Astrocyte of the spinal cord (primary cell): ENCODE data around the gene TMEM255B.
A peak's percentile ranks its signal among the peaks of the same experiment; 100 is the strongest.

Source experiments
- DNase-seq: peaks from one replicate; pipeline ENCODE4 v3.0.0; 2011; ENCODE audit warnings: low read depth, low spot score
- H3K4me3 ChIP-seq: 2 replicates; pipeline ENCODE4 v1.5.1; 2011; ENCODE audit warnings: low read depth, mild to moderate bottlenecking, low read length, moderate library complexity
- in situ Hi-C: cut with HindIII; loops from 2 replicates; pipeline ENCODE4 v1.10.0; 2017; ENCODE audit warnings: low sequenced_read_pairs
- TF ChIP-seq, protein P1 (sequence below): IDR thresholded peaks from 2 replicates; pipeline ENCODE4 v1.5.1; 2012; ENCODE audit warnings: low read depth, mild to moderate bottlenecking, low read length, inconsistent platforms

Gene TMEM255B

DNA sequence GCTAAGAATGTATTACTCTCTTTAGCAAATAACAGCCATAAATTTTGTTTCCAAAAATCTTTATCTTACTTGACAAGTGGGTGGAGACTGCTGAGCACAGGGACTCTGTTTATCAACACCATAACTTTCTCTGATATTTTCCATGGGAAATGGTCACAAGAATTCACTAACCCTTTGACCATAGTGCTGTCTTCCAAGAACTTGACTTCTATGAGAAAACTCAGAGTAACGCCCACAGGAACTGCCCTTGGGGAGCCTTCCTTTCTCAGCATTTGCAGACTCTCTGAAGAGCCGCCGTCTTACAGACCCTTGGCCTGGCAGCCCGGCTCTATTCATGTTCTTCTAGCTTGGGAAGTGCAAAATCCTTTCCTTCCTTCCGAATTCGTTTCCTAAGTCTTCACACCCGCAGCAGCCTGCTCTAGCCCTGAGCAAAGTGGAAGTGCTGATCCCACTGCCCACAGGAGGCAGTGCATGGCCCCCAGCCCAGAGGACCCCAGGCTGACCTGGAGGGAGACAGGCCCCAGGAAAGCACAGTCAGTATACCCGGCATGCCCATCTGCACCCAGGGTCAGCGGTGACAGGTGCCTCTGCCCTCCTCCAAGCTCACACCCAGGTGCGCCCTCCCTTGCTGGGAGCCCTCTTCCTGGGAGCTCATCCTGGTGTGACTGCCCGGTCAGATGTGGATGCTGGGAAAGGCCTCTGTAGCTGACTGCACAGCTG lies 94.7 kb downstream of the TMEM255B start:
- DNase-seq: peak; percentile 52
- in situ Hi-C loops: no loop called here
- no peak overlapping the region for H3K4me3 ChIP-seq
- TF ChIP-seq, protein P1, sequence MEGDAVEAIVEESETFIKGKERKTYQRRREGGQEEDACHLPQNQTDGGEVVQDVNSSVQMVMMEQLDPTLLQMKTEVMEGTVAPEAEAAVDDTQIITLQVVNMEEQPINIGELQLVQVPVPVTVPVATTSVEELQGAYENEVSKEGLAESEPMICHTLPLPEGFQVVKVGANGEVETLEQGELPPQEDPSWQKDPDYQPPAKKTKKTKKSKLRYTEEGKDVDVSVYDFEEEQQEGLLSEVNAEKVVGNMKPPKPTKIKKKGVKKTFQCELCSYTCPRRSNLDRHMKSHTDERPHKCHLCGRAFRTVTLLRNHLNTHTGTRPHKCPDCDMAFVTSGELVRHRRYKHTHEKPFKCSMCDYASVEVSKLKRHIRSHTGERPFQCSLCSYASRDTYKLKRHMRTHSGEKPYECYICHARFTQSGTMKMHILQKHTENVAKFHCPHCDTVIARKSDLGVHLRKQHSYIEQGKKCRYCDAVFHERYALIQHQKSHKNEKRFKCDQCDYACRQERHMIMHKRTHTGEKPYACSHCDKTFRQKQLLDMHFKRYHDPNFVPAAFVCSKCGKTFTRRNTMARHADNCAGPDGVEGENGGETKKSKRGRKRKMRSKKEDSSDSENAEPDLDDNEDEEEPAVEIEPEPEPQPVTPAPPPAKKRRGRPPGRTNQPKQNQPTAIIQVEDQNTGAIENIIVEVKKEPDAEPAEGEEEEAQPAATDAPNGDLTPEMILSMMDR: no peak

DNA sequence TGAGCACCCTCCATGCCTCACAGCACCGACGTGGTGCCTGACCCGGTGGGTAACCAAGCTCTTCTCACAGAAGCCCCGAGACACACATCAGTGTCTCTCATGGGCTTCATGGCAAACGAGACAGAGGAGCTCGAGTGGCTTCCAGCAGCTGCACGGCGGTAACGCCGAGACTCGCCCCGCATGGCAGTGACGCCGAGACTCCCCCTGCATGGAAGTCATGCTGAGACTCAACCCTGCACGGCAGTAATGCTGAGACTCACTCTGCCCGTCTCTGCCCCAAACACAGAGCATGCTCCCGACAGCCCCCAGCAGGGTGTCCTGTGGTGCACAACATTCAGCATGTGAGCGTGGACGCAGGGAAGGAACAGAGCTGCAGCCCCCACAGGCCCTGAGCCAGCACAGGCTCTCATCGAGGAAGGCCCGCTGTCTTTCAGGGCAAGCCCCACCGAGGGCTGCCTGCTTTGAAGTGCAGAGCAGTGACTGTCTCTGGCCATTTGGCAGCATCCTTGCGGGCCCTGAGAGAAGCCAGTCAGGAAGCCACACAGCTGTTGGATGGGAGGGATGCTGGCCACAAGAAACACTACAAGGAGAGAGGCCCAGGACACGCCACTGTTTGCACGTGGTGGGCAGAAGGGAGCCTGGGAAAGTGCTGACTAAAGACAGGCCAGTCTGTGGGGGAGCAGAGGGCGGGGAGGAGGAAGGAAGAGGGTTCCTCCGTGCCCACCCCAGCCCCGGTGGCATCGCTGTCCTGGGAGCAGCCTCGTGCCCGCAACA lies 95.4 kb downstream of the TMEM255B start:
- TF ChIP-seq, protein P1: no peak
- H3K4me3 ChIP-seq: no peak overlapping the region
- in situ Hi-C loops: no loop called here
- DNase-seq: peak; percentile 79

DNA sequence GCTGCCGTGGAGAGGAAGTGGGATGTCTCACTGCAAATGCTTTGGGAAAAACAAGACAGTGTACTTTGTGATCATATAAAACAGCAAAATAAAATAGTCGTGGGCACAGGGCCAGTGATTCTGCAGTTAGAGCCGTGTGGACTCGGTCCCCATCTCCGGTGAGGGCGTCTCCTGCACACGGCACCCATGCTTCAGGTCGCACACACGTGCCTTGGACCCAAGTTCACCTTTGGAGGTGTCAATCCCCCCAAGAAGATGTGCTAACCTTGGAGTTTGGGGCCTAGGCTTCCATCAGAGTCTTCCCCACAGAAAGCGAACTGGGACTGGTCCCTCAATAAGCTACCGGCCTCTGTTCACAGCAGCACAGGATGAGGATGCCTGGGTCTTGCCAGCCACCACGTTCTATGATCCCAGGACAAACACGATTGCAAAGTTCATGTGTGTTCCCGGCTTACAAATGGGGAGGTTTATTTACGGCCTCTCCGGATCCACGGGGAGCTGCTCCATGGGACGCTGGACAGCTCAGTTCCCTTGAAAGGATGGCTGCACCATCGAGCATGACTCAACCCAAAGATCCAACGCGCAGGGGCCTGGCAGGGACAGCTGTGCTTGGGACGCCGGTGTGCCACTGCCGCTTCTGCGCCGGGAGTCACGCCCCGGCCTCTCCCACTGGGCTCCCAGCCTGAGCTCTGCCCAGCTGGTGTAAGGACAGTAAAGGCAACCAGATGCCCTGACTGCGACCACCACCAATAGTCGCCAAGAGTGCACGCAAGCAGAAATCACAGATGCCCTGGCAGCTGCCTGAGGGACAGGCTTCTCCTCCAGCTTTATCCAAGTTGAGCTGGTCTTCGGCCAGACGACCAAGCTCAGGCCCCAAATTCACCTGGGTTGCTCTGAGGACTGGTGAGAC lies 96.2 kb downstream of the TMEM255B start:
- in situ Hi-C loops: no loop called here
- TF ChIP-seq, protein P1: no peak
- no peak overlapping the region for H3K4me3 ChIP-seq
- DNase-seq: peak; percentile 50

DNA sequence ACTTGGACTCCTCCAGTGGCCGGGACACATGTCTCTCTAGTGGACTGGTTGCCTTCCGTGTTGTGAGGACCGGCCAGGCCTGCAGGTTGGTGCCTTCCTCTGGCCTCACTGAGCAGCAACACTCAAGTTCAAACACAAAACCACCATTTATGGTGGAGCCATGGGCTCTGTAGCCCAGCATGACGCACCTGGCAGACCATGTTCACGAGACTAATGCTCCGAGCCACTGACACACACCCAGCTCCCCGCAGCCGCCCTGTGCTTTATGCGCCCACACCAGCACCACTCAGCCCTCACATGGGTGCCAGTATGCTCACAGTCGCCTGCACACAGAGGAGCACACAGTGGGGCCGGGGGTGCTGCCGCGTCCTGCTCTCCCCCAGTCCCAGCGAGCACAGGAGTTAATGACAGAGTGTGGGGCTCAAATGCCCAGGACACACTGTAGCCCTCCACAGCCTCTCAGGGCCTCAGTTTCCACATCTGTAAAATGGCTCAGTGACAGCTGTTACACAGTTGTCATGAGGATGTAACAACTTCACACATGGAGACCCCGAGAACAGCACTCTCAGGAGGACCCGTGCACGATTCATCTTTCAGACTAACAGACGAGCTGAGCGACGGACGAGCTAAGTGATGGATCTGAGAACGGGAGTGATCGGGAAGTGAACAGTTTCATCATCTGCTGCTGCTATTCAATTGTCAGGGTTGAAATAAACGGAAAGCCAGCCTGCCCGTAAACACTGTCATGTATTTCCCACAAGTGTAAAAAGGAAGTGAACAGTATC lies 97.1 kb downstream of the TMEM255B start:
- in situ Hi-C loops: no loop called here
- TF ChIP-seq, protein P1: no peak
- no peak overlapping the region for H3K4me3 ChIP-seq
- DNase-seq: no peak

DNA sequence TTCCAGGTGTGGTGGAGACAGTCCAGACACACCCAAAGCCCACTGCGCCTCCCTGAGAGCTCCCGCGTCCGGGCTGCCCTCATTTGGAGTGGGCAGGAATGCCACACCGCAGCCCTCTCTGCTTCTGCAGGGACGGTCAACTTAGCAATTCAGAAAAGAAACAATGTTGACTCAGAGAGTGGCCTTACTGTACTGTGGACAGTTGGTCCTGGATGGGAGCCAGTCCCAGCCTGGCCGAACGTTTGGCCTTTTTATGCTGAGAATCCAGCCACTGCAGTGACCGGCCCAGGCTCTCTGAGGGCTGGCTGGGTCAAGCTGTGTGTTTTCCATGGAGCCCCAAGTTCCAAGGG lies 97.7 kb downstream of the TMEM255B start:
- in situ Hi-C loops: no loop called here
- DNase-seq: peak; percentile 65
- TF ChIP-seq, protein P1: no peak
- no peak overlapping the region for H3K4me3 ChIP-seq
